ENCODE measurements around the gene APOB. TPM values are rescaled to one million over a fixed set of nuclear protein-coding genes. Genes with fewer than 3 reads are reported as not detected.

APOB gene
- polyA plus RNA-seq, 1 of the 3 experiments (the other 2 are of a cell fraction) = not detected

DNA sequence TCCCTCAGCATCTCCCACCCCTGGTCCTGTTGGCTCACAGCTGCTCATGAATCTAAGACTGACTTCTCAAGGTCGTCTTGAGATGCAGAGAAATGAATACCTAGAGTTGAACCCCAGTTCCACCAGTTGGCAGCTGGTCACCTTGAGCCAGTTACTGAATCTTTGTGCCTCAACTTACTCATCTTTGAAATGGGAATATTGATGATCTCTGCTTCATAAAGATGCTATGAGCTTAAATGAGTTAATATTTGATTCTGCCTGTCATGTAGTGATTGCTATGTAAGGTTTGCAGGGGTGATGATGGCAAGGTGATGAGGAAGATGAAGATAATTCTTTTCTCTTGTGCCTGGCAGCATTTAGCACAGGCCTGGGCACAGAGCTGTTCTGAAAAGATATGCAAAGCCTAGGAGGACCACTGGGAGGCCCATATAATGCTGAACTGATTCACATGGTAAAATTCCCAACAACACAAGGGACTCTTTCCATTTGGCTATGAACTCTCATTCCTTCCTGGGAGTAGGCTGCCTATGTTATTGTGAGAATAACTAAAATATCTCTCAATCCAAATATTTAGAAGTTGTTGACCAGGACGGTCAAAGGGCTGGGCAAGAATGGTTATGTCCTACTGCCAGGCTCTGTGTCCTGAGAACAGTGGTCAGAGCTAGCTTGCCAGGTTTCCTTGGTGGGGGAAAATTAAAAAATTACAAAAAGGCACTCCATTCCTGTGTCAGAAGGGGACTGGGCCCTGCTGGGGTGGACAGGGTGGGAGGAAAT is 70.9 kb downstream of the APOB start:
- no peaks in the 10 kb centered on the region for H3K36me3 ChIP-seq (replicated peaks in 1 of 2; ENCODE audit: control insufficient read depth in 1 of 2, insufficient read depth in 2 of 2, low read length in 1 of 2)
- no peak overlapping the region for H3K27ac ChIP-seq (ENCODE audit: low read depth in 2 of 2, low read length in 1 of 2)
- no peaks in the 10 kb centered on the region for H3F3A ChIP-seq (replicated peaks; ENCODE audit: insufficient read depth)
- no peak overlapping the region for H3K4me3 ChIP-seq (ENCODE audit: low read depth in 2 of 2, low read length in 1 of 2)
- no peak overlapping the region for H2AFZ ChIP-seq (ENCODE audit: low read depth)
- ChIA-PET CTCF (interaction anchor here (2.0 to 6.9 kb wide), 3 partner anchors 10 to 312 kb away, joined by 12 to 75 read pairs (median 24); no protein-coding TSS in a partner anchor), POLR2A (no interaction called here)
- H3K4me2 ChIP-seq = no peak overlapping the region
- no peak for DNase-seq
- H3K79me2 ChIP-seq (ENCODE audit: insufficient read depth) = no peaks in the 10 kb centered on the region
- H3K9ac ChIP-seq = no peak overlapping the region
- WGBS (ENCODE audit: low lambda C conversion rate) = 23% methylated on average over 2 of the region's 2 CpGs
- no peak for TF ChIP-seq FOXM1 (IDR thresholded peaks at IDR 0.05; ENCODE audit: low read depth)
- no peak for TF ChIP-seq EZH2phosphoT487 (IDR thresholded peaks at IDR 0.05; ENCODE audit: borderline replicate concordance, low read depth)
- no peak for TF ChIP-seq TEAD4 (IDR thresholded peaks at IDR 0.05; ENCODE audit: borderline replicate concordance, insufficient read depth)
- no peak for TF ChIP-seq POLR2AphosphoS5 (IDR thresholded peaks at IDR 0.05; ENCODE audit: low read depth, low read length)
- TF ChIP-seq RAD21 (IDR thresholded peaks at IDR 0.05; ENCODE audit: low read length) = no peak
- TF ChIP-seq FOSL2 (IDR thresholded peaks at IDR 0.05; ENCODE audit: borderline replicate concordance, low read depth) = no peak
- no peak for TF ChIP-seq MXI1 (IDR thresholded peaks at IDR 0.05; ENCODE audit: low read depth, low read length)
- TF ChIP-seq, protein P1, sequence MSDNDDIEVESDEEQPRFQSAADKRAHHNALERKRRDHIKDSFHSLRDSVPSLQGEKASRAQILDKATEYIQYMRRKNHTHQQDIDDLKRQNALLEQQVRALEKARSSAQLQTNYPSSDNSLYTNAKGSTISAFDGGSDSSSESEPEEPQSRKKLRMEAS (IDR thresholded peaks at IDR 0.05; ENCODE audit: low read depth) = no peak
- H3K27me3 ChIP-seq (ENCODE audit: insufficient read depth) = no peaks in the 10 kb centered on the region
- H3K9me2 ChIP-seq = no peaks in the 10 kb centered on the region
- no peaks in the 10 kb centered on the region; a peak in 1 of 4 replicates for H3K4me1 ChIP-seq (ENCODE audit: control insufficient read depth in 1 of 2, insufficient read depth in 2 of 2, low read depth in 1 of 2, low read length in 1 of 2)
- H3K9me3 ChIP-seq = no peaks in the 10 kb centered on the region
- no peaks in the 10 kb centered on the region for H4K20me1 ChIP-seq (ENCODE audit: insufficient read depth)

GRCh38 chr2:20972110-20972509 is 71.8 kb downstream of the APOB start:
- H4K20me1 ChIP-seq (ENCODE audit: insufficient read depth) = no peaks in the 10 kb centered on the region
- H3K4me1 ChIP-seq (ENCODE audit: control insufficient read depth in 1 of 2, insufficient read depth in 2 of 2, low read depth in 1 of 2, low read length in 1 of 2) = no peaks in the 10 kb centered on the region; a peak in 1 of 4 replicates
- no peak for DNase-seq
- H3K9ac ChIP-seq = no peak overlapping the region
- H2AFZ ChIP-seq (ENCODE audit: low read depth) = no peak overlapping the region
- ChIA-PET POLR2A (no interaction called here), CTCF (interaction anchor here (1.1 to 6.9 kb wide), 4 partner anchors 9 to 311 kb away, joined by 3 to 75 read pairs (median 30); no protein-coding TSS in a partner anchor)
- H3K79me2 ChIP-seq (ENCODE audit: insufficient read depth) = no peaks in the 10 kb centered on the region
- H3K4me3 ChIP-seq (ENCODE audit: low read depth in 2 of 2, low read length in 1 of 2) = no peak overlapping the region
- no peak overlapping the region for H3K27ac ChIP-seq (ENCODE audit: low read depth in 2 of 2, low read length in 1 of 2)
- H3F3A ChIP-seq (replicated peaks; ENCODE audit: insufficient read depth) = no peaks in the 10 kb centered on the region
- no peak overlapping the region for H3K4me2 ChIP-seq
- TF ChIP-seq JUND (IDR thresholded peaks at IDR 0.05) = no peak
- TF ChIP-seq EZH2phosphoT487 (IDR thresholded peaks at IDR 0.05; ENCODE audit: borderline replicate concordance, low read depth) = no peak
- TF ChIP-seq ZBTB33 (IDR thresholded peaks at IDR 0.05; ENCODE audit: borderline replicate concordance, low read depth) = no peak
- TF ChIP-seq SMC3 (IDR thresholded peaks at IDR 0.05; ENCODE audit: low read depth, low read length) = no peak
- no peak for TF ChIP-seq MEF2A (IDR thresholded peaks at IDR 0.05; ENCODE audit: borderline replicate concordance, low read depth)
- TF ChIP-seq, protein P1 (IDR thresholded peaks at IDR 0.05; ENCODE audit: low read depth) = no peak
- no peak for TF ChIP-seq CHD2 (IDR thresholded peaks at IDR 0.05; ENCODE audit: low read length, partially characterized antibody)
- TF ChIP-seq GATA2 (CRISPR knock-in tag; IDR thresholded peaks at IDR 0.05) = no peak
- no peaks in the 10 kb centered on the region for H3K9me2 ChIP-seq
- no peaks in the 10 kb centered on the region; the same call in 1 of the 2 replicates for H3K27me3 ChIP-seq (ENCODE audit: insufficient read depth)
- H3K9me3 ChIP-seq = no peaks in the 10 kb centered on the region
- H3K36me3 ChIP-seq (replicated peaks in 1 of 2; ENCODE audit: control insufficient read depth in 1 of 2, insufficient read depth in 2 of 2, low read length in 1 of 2) = no peaks in the 10 kb centered on the region
- WGBS (ENCODE audit: low lambda C conversion rate) = 16% methylated on average over 5 of the region's 5 CpGs
